HEK293 (cell line): ENCODE results near the gene DLEC1.

Experiments used
- CTCF ChIA-PET: fragments of 350-600 bp; formaldehyde crosslinking; extraction: SDS; loops from one replicate; lab custom pipeline; 2021; ENCODE audit warnings: antibody characterized with exemption; lab: Yijun Ruan, JAX
- POLR2A ChIA-PET: fragments of 300-600 bp; formaldehyde crosslinking; extraction: SDS; loops from one replicate; lab custom pipeline; 2020; ENCODE audit warnings: antibody characterized with exemption, inconsistent platforms; lab: Yijun Ruan, JAX
- H3K27ac ChIP-seq: fragments of 200-500 bp; sonication (Bioruptor generic); 2 replicates; pipeline ENCODE4 v1.5.1; 2014; ENCODE audit warnings: low read depth, low read length, control low read depth, inconsistent platforms; ENCODE audit errors: extremely low read depth
- H3K36me3 ChIP-seq, 2 experiments: fragments of 200-500 bp in 1 of 2; sonication (Bioruptor generic) in 1 of 2; 1 replicate in 1 of 2; 2 replicates in 1 of 2; pipeline ENCODE4 v1.5.1; 2014 to 2017; ENCODE audit warnings: inconsistent platforms in 2 of 2, low read length in 2 of 2; ENCODE audit not compliant: control insufficient read depth in 2 of 2, insufficient read depth in 1 of 2
- H3K4me1 ChIP-seq: fragments of 200-500 bp; sonication (Bioruptor generic); 2 replicates; pipeline ENCODE4 v1.5.1; 2014; ENCODE audit warnings: mild to moderate bottlenecking, low read length, inconsistent platforms; ENCODE audit not compliant: control insufficient read depth, insufficient read depth
- H3K4me3 ChIP-seq: 2 replicates; pipeline ENCODE4 v1.5.1; 2011; ENCODE audit warnings: low read depth, mild to moderate bottlenecking, control low read depth, low read length, moderate library complexity
- H3K9me3 ChIP-seq: fragments of 200-500 bp; sonication (Bioruptor generic); 2 replicates; pipeline ENCODE4 v1.5.1; 2014; ENCODE audit warnings: low read depth, low read length, inconsistent platforms; ENCODE audit not compliant: control insufficient read depth, insufficient read depth
- BCL6B ChIP-seq: fragments of 450-650 bp; formaldehyde crosslinking; IDR thresholded peaks from 2 replicates; pipeline ENCODE4 v1.5.1; 2017; ENCODE audit warnings: missing biosample characterization, missing genetic modification characterization
- EGR2 ChIP-seq: fragments of 450-650 bp; formaldehyde crosslinking; IDR thresholded peaks from 2 replicates; pipeline ENCODE4 v1.5.1; 2016; ENCODE audit warnings: low read depth, missing biosample characterization, missing genetic modification characterization
- GLI2 ChIP-seq: fragments of 450-650 bp; formaldehyde crosslinking; IDR thresholded peaks from 2 replicates; pipeline ENCODE4; 2017; ENCODE audit warnings: missing biosample characterization, missing genetic modification characterization, low read depth, borderline replicate concordance
- GLI4 ChIP-seq: fragments of 450-650 bp; formaldehyde crosslinking; IDR thresholded peaks from 2 replicates; pipeline ENCODE4 v1.5.1; 2016; ENCODE audit warnings: missing biosample characterization, missing genetic modification characterization
- KLF1 ChIP-seq: fragments of 450-650 bp; formaldehyde crosslinking; IDR thresholded peaks from 2 replicates; pipeline ENCODE4 v1.5.1; 2016; ENCODE audit warnings: missing biosample characterization, missing genetic modification characterization
- KLF10 ChIP-seq: fragments of 450-650 bp; IDR thresholded peaks from 2 replicates; pipeline ENCODE4 v1.5.1; 2018; ENCODE audit warnings: missing biosample characterization, mild to moderate bottlenecking, missing genetic modification characterization
- PRDM10 ChIP-seq: fragments of 450-650 bp; formaldehyde crosslinking; IDR thresholded peaks from 2 replicates; pipeline ENCODE4 v1.5.1; 2016; ENCODE audit warnings: missing biosample characterization, missing genetic modification characterization
- SP7 ChIP-seq: fragments of 450-650 bp; formaldehyde crosslinking; IDR thresholded peaks from 2 replicates; pipeline ENCODE4 v1.5.1; 2016; ENCODE audit warnings: missing biosample characterization, missing genetic modification characterization
- ZNF211 ChIP-seq: fragments of 450-650 bp; formaldehyde crosslinking; IDR thresholded peaks from 2 replicates; pipeline ENCODE4 v1.5.1; 2016; ENCODE audit warnings: low read depth, missing biosample characterization, missing genetic modification characterization
- ZNF354C ChIP-seq: fragments of 450-650 bp; formaldehyde crosslinking; IDR thresholded peaks from 2 replicates; pipeline ENCODE4 v1.5.1; 2016; ENCODE audit warnings: missing biosample characterization, missing genetic modification characterization, low read depth, borderline replicate concordance
- ZNF362 ChIP-seq: fragments of 450-650 bp; formaldehyde crosslinking; IDR thresholded peaks from 2 replicates; pipeline ENCODE4 v1.5.1; 2016; ENCODE audit warnings: missing biosample characterization, missing genetic modification characterization
- ZNF394 ChIP-seq: fragments of 450-650 bp; formaldehyde crosslinking; IDR thresholded peaks from 2 replicates; pipeline ENCODE4 v1.5.1; 2016; ENCODE audit warnings: missing biosample characterization, missing genetic modification characterization, mild to moderate bottlenecking, moderate library complexity, borderline replicate concordance
- ZNF398 ChIP-seq: fragments of 450-650 bp; formaldehyde crosslinking; IDR thresholded peaks from 2 replicates; pipeline ENCODE4 v1.5.1; 2017; ENCODE audit warnings: missing biosample characterization, missing genetic modification characterization
- ZNF521 ChIP-seq: fragments of 450-650 bp; formaldehyde crosslinking; IDR thresholded peaks from 2 replicates; pipeline ENCODE4 v1.5.1; 2017; ENCODE audit warnings: missing biosample characterization, mild to moderate bottlenecking, missing genetic modification characterization
- ZNF571 ChIP-seq: fragments of 450-650 bp; formaldehyde crosslinking; IDR thresholded peaks from 2 replicates; pipeline ENCODE4 v1.5.0; 2017; ENCODE audit warnings: missing biosample characterization, missing genetic modification characterization
- ZNF585B ChIP-seq: fragments of 450-650 bp; formaldehyde crosslinking; IDR thresholded peaks from 2 replicates; pipeline ENCODE4 v1.5.1; 2016; ENCODE audit warnings: missing biosample characterization, missing genetic modification characterization
- ZSCAN18 ChIP-seq: fragments of 450-650 bp; formaldehyde crosslinking; IDR thresholded peaks from 2 replicates; pipeline ENCODE4 v1.5.1; 2016; ENCODE audit warnings: missing biosample characterization, missing genetic modification characterization

Gene DLEC1

GRCh38 chr3:38043486-38043885 lies 4.5 kb downstream of the DLEC1 start:
- POLR2A ChIA-PET, result no interaction called here

GRCh38 chr3:38046027-38046426 lies 7.0 kb downstream of the DLEC1 start:
- H3K4me3 ChIP-seq, result no peak overlapping the region
- no peak overlapping the region for H3K27ac ChIP-seq
- no peaks in the 10 kb centered on the region for H3K9me3 ChIP-seq
- no peak for TF ChIP-seq GLI4 (tag by site-specific recombination)
- no peak for TF ChIP-seq SP7 (tag by site-specific recombination)
- TF ChIP-seq BCL6B (tag by site-specific recombination), result no peak
- TF ChIP-seq ZNF398 (tag by site-specific recombination), result no peak
- TF ChIP-seq ZNF585B (tag by site-specific recombination), result no peak
- no peak for TF ChIP-seq ZNF394 (tag by site-specific recombination)
- no peak for TF ChIP-seq PRDM10 (tag by site-specific recombination)
- TF ChIP-seq GLI2, result no peak
- no peak for TF ChIP-seq ZNF521
- no peak for TF ChIP-seq ZNF362
- ChIA-PET CTCF (no interaction called here), POLR2A (no interaction called here)
- H3K36me3 ChIP-seq, result no peaks in the 10 kb centered on the region
- no peaks in the 10 kb centered on the region for H3K4me1 ChIP-seq

More at GRCh38 chr3:38043486-38043885, 4.5 kb downstream of the DLEC1 start:
- no peak for TF ChIP-seq ZNF354C (tag by site-specific recombination)
- TF ChIP-seq KLF10 (tag by site-specific recombination), result no peak
- no peak for TF ChIP-seq ZNF571
- TF ChIP-seq ZSCAN18 (tag by site-specific recombination), result no peak
- no peak for TF ChIP-seq EGR2
- no peak for TF ChIP-seq KLF1 (tag by site-specific recombination)
- no peak for TF ChIP-seq SP7 (tag by site-specific recombination)
- no peak for TF ChIP-seq ZNF211 (tag by site-specific recombination)
- H3K9me3 ChIP-seq, result no peaks in the 10 kb centered on the region
- H3K4me1 ChIP-seq, result no peaks in the 10 kb centered on the region
- no peak overlapping the region for H3K4me3 ChIP-seq
- CTCF ChIA-PET, result no interaction called here
- no peak overlapping the region for H3K27ac ChIP-seq
- no peaks in the 10 kb centered on the region for H3K36me3 ChIP-seq
